ENCODE results near the gene TTLL11. TPM values are rescaled to one million over a fixed set of nuclear protein-coding genes. Genes with fewer than 3 reads are reported as not detected.

Gene TTLL11
- total RNA-seq, 1 experiment from 2014 or later = 1.5 TPM

- H3K27me3 Mint-ChIP-seq (ENCODE audit: low read depth) = peaks cover 5% of the 10 kb centered on the region; the same call in 1 of the 2 replicates
- H4K5ac ChIP-seq (ENCODE audit: insufficient read length, low read depth, low read length) = no peak overlapping the region
- 100% methylated on average over 1 of the region's 4 CpGs for WGBS (ENCODE audit: extremely low coverage, insufficient read length, low lambda C conversion rate)
- H2AK5ac ChIP-seq (ENCODE audit: insufficient read length, low read length) = no peak overlapping the region
- H3K14ac ChIP-seq (ENCODE audit: insufficient read depth, low read length) = no peak overlapping the region
- no peak overlapping the region for H4K91ac ChIP-seq (ENCODE audit: insufficient read length, low read depth, low read length)
- H4K20me1 ChIP-seq (ENCODE audit: control insufficient read depth, insufficient read depth, insufficient read length) = no peaks in the 10 kb centered on the region
- no peak overlapping the region for H4K8ac ChIP-seq (replicated peaks; ENCODE audit: insufficient read length, low read depth, low read length)
- H3T11ph ChIP-seq (ENCODE audit: low read length) = no peak overlapping the region
- no peak overlapping the region for H2BK12ac ChIP-seq (ENCODE audit: insufficient read length, low read depth, low read length)
- H3K4me1 Mint-ChIP-seq = peaks cover 14 to 17% of the 10 kb centered on the region in 2 experiments
- no peak overlapping the region for H2BK120ac ChIP-seq (ENCODE audit: low read depth, low read length, poor library complexity, severe bottlenecking)
- H2BK5ac ChIP-seq (ENCODE audit: insufficient read length, low read length) = no peak overlapping the region
- no peak overlapping the region for H2AFZ ChIP-seq (ENCODE audit: low read length)
- no peaks in the 10 kb centered on the region for H3K9me3 ChIP-seq (ENCODE audit: control insufficient read depth, low read depth, low read length)
- no peak overlapping the region for H2BK15ac ChIP-seq (ENCODE audit: low read depth, low read length)
- H3K79me2 ChIP-seq (ENCODE audit: insufficient read depth, low read length) = no peaks in the 10 kb centered on the region
- H3K27me3 ChIP-seq (ENCODE audit: insufficient read depth, low read length) = no peaks in the 10 kb centered on the region
- H3K4me3 Mint-ChIP-seq = no peak overlapping the region
- TF ChIP-seq CTCF (conservative IDR thresholded peaks at IDR 0.05) = no peak
- no peak overlapping the region for H3K4ac ChIP-seq (ENCODE audit: low read depth, low read length)
- no peak overlapping the region for H3K4me2 ChIP-seq (ENCODE audit: insufficient read depth, insufficient read length, low read length)
- H3K9me3 Mint-ChIP-seq = no peaks in the 10 kb centered on the region
- H3K27ac ChIP-seq (ENCODE audit: insufficient read length, low read depth, low read length) = no peak overlapping the region
- no peaks in the 10 kb centered on the region for H3K36me3 Mint-ChIP-seq (ENCODE audit: insufficient read depth in 1 of 3, low read depth in 3 of 3)
- no peak overlapping the region for H3K18ac ChIP-seq (ENCODE audit: insufficient read length, low read depth, low read length)
- H3K4me1 ChIP-seq (ENCODE audit: insufficient read depth, low read length) = no peaks in the 10 kb centered on the region; the same call in 1 of the 2 replicates
- H3K23me2 ChIP-seq (ENCODE audit: insufficient read length, low read depth, low read length, poor library complexity, severe bottlenecking) = no peaks in the 10 kb centered on the region
- no peak overlapping the region for H3K23ac ChIP-seq (ENCODE audit: insufficient read length, low read depth, low read length)
- H3K79me1 ChIP-seq (ENCODE audit: insufficient read depth, low read depth, low read length, poor library complexity, severe bottlenecking) = no peaks in the 10 kb centered on the region
- H2BK20ac ChIP-seq (ENCODE audit: low read depth, low read length, poor library complexity, severe bottlenecking) = no peak overlapping the region
- no peak for DNase-seq
- H3K56ac ChIP-seq (ENCODE audit: insufficient read length, low read depth, low read length) = no peak overlapping the region
- no peak overlapping the region for H3K9ac ChIP-seq (ENCODE audit: extremely low read depth, insufficient read length, low read length)
- H3K27ac Mint-ChIP-seq = no peak overlapping the region
Measured at GRCh38 chr9:121945281-121945680, 147.8 kb downstream of the TTLL11 start.

Data from H9 (cell line).